HCT116 (cell line): ENCODE data around the gene A1CF. TPM values are rescaled to one million over a fixed set of nuclear protein-coding genes. Genes with fewer than 3 reads are reported as not detected.
A peak's percentile ranks its signal among the peaks of the same experiment; 100 is the strongest.

Experiments used
- ATAC-seq: fragments of 200-7000 bp; cut with Tn5 transposase; 2 replicates; pipeline ENCODE4 v1.9.1; 2020; ENCODE audit warnings: mild to moderate bottlenecking, moderate library complexity
- Bru-seq: library from RNA; stranded (reverse); fragments of 400-500 nt; gene quantifications from one replicate; lab custom pipeline; 2021; lab: Mats Ljungman, UMichigan
- BruChase-seq, 2 experiments: library from RNA; stranded (reverse); fragments of 400-500 nt; gene quantifications; one replicate each; lab custom pipeline; 2021; lab: Mats Ljungman, UMichigan
- BruUV-seq: library from RNA; stranded (reverse); fragments of 400-500 nt; replicated peaks from 2 replicates; lab custom pipeline; 2021; lab: Mats Ljungman, UMichigan
- CTCF ChIA-PET: fragments of 300-600 bp; sonication (Branson Sonifier 250); formaldehyde crosslinking; loops from one replicate; lab custom pipeline; 2021; ENCODE audit warnings: antibody characterized with exemption; lab: Charles Lee
- POLR2A ChIA-PET: fragments of 300-600, 350-600 bp; sonication (Branson Sonifier 250); formaldehyde crosslinking; loops from one replicate; lab custom pipeline; 2021; ENCODE audit warnings: antibody characterized with exemption; lab: Charles Lee
- RAD21 ChIA-PET, 2 experiments: fragments of 300-600 bp; sonication (Branson Sonifier 250); formaldehyde crosslinking; loops; one replicate each; lab custom pipeline; 2023; ENCODE audit warnings: low total read pairs in 2 of 2; ENCODE audit not compliant: uncharacterized antibody in 2 of 2, unreplicated experiment in 2 of 2, low non-redundant PET in 1 of 2; lab: Charles Lee
- DNase-seq: peaks from one replicate; pipeline ENCODE4 v3.0.0-alpha.2; 2010; ENCODE audit warnings: low read depth, low spot score
- H2AFZ ChIP-seq: fragments of 200-600 bp; shearing (Covaris generic), sonication (generic); 2 replicates; pipeline ENCODE4 v1.6.1; 2017; ENCODE audit warnings: low read depth, mixed run types, mixed read lengths, antibody characterized with exemption, low read length; ENCODE audit not compliant: poor library complexity, severe bottlenecking
- H3K27ac ChIP-seq: 2 replicates; pipeline ENCODE4 v1.5.1; 2012; ENCODE audit warnings: low read depth, low read length
- H3K27me3 ChIP-seq: fragments of 200-600 bp; sonication (generic); 2 replicates; pipeline ENCODE4 v1.6.1; 2016; ENCODE audit warnings: mixed run types, low read length, mixed read lengths; ENCODE audit not compliant: insufficient read depth
- H3K36me3 ChIP-seq, 2 experiments: fragments of 200-500 bp in 1 of 2; fragments of 200-600 bp in 1 of 2; sonication (Bioruptor generic) in 1 of 2; sonication (generic) in 1 of 2; 2 replicates each; pipeline versions ENCODE4 v1.5.1 to v1.6.1; 2014 to 2016; ENCODE audit warnings: low read length in 2 of 2, inconsistent platforms in 1 of 2, mixed read lengths in 1 of 2, mixed run types in 1 of 2; ENCODE audit not compliant: insufficient read depth in 2 of 2, control insufficient read depth in 1 of 2
- H3K4me1 ChIP-seq, 2 experiments: fragments of 200-600 bp in 1 of 2; sonication (generic) in 1 of 2; 2 replicates each; pipeline versions ENCODE4 v1.5.1 to v1.6.1; 2012 to 2017; ENCODE audit warnings: low read length in 2 of 2, inconsistent platforms in 1 of 2, mild to moderate bottlenecking in 1 of 2, mixed read lengths in 1 of 2, mixed run types in 1 of 2, moderate library complexity in 1 of 2; ENCODE audit not compliant: insufficient read depth in 2 of 2, control insufficient read depth in 1 of 2
- H3K4me2 ChIP-seq: fragments of 200-600 bp; sonication (generic); 2 replicates; pipeline ENCODE4 v1.6.1; 2017; ENCODE audit warnings: mixed run types, low read length, mixed read lengths
- H3K4me3 ChIP-seq, 2 experiments: fragments of 200-600 bp in 1 of 2; sonication (generic) in 1 of 2; replicated peaks in 1 of 2; 2 replicates each; pipeline ENCODE4 v1.5.1; 2011 to 2016; ENCODE audit warnings: low read length in 2 of 2, control low read depth in 1 of 2, low read depth in 1 of 2, mild to moderate bottlenecking in 1 of 2, mixed read lengths in 1 of 2, mixed run types in 1 of 2
- H3K79me2 ChIP-seq: fragments of 200-600 bp; sonication (generic); 2 replicates; pipeline ENCODE4 v1.6.1; 2017; ENCODE audit warnings: mild to moderate bottlenecking, mixed run types, low read length, moderate library complexity, mixed read lengths; ENCODE audit not compliant: insufficient read depth
- H3K9ac ChIP-seq: fragments of 200-600 bp; sonication (generic); 2 replicates; pipeline ENCODE4 v1.6.1; 2016; ENCODE audit warnings: low read length, mixed read lengths
- H3K9me2 ChIP-seq: fragments of 200-600 bp; sonication (generic), shearing (Covaris generic); 2 replicates; pipeline ENCODE4 v1.6.1; 2017; ENCODE audit warnings: mixed run types, mild to moderate bottlenecking, moderate library complexity; ENCODE audit not compliant: insufficient read depth
- H3K9me3 ChIP-seq, 2 experiments: fragments of 200-500 bp in 1 of 2; fragments of 200-600 bp in 1 of 2; sonication (Bioruptor generic) in 1 of 2; sonication (generic) in 1 of 2; 2 replicates each; pipeline ENCODE4 v1.6.1; 2014 to 2017; ENCODE audit warnings: low read length in 2 of 2, mixed read lengths in 2 of 2, inconsistent platforms in 1 of 2, low read depth in 1 of 2, mild to moderate bottlenecking in 1 of 2, mixed run types in 1 of 2, moderate library complexity in 1 of 2; ENCODE audit not compliant: control insufficient read depth in 1 of 2, insufficient read depth in 1 of 2
- H4K20me1 ChIP-seq: fragments of 200-600 bp; sonication (generic), shearing (Covaris generic); 2 replicates; pipeline ENCODE4 v1.6.1; 2017; ENCODE audit warnings: mixed run types, mild to moderate bottlenecking, moderate library complexity; ENCODE audit not compliant: insufficient read depth
- POLR2AphosphoS5 ChIP-seq: IDR thresholded peaks from 2 replicates; pipeline ENCODE4 v1.6.1; 2011; ENCODE audit warnings: mild to moderate bottlenecking, low read depth, low read length, moderate library complexity
- TCF7L2 ChIP-seq: IDR thresholded peaks from 2 replicates; pipeline ENCODE4 v1.7.0; 2011; ENCODE audit warnings: borderline replicate concordance, inconsistent platforms; ENCODE audit not compliant: insufficient read depth, insufficient read length; ENCODE audit errors: extremely low read depth
- intact Hi-C: fragments of 100-400 bp; cut with micrococcal nuclease; formaldehyde crosslinking; loops from 2 replicates; pipeline ENCODE4 v1.10.0; 2022
- long read RNA-seq: library from polyadenylated mRNA; unstranded; transcript quantifications from one replicate; pipeline ENCODE4 v2.0.0, GENCODE V29; 2021; ENCODE audit not compliant: unreplicated experiment
- polyA plus RNA-seq: library from polyadenylated mRNA; unstranded; fragments of >200 nt; gene quantifications from 2 replicates; pipeline ENCODE4 v1.2.1, GENCODE V29; 2012; ENCODE audit warnings: missing spikeins
- total RNA-seq: library from RNA; stranded (reverse); gene quantifications from one replicate; pipeline ENCODE4 v1.2.1, GENCODE V29; 2021; ENCODE audit not compliant: unreplicated experiment
- TF ChIP-seq, protein P1 (sequence below): IDR thresholded peaks from 2 replicates; pipeline ENCODE4 v1.6.1; 2012; ENCODE audit warnings: low read depth

The A1CF gene, protein sequence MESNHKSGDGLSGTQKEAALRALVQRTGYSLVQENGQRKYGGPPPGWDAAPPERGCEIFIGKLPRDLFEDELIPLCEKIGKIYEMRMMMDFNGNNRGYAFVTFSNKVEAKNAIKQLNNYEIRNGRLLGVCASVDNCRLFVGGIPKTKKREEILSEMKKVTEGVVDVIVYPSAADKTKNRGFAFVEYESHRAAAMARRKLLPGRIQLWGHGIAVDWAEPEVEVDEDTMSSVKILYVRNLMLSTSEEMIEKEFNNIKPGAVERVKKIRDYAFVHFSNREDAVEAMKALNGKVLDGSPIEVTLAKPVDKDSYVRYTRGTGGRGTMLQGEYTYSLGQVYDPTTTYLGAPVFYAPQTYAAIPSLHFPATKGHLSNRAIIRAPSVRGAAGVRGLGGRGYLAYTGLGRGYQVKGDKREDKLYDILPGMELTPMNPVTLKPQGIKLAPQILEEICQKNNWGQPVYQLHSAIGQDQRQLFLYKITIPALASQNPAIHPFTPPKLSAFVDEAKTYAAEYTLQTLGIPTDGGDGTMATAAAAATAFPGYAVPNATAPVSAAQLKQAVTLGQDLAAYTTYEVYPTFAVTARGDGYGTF
- 0.30 TPM for total RNA-seq
- 0.04 TPM in 1 of 2 replicates, not detected in the other for polyA plus RNA-seq
- percentile 1 among the genes with signal in this experiment for Bru-seq, nascent RNA
- BruChase-seq, experiment 1, labeled RNA remaining after a 6-hour chase = not detected
- BruChase-seq, experiment 2, labeled RNA remaining after a 2-hour chase = not detected
- long read RNA-seq = 0 reads

DNA sequence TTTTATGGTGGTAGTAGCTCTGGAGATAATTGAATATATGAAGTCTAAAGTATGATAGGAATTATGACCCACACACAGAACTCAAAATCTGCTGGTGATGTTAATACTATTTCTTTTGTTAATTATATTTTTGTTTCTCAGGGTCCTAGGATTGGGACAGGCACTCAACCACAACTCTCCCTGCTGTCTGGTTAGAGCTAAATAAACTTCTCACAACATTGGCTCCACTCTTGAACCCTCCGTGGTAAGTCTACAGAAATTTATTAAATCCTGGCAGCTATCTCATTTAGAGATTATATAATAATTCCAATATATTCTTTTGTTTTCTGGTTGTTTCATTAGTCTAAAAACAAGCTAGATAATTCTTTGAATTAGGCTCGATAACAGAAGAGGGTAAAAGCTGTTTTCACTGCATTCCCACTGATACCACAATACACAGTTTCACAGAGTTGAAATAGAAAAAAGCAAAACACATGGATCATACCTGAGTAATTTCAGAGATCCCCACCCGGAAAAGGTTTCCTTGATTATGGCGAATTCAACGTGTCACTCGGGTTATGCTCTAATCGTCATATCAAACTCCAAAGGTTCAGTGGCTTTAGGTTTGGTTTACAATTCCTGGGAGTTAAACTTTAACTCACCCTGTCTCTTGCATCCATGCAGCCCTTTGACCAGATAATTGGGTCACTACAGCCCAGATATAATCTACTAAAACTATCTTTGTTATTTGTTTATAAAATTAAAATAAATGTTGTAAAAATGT is at the start of gene A1CF:
Gene A1CF, minus strand, starts transcription at position 531 of the 763 bp plus-strand sequence. CDS start 25,687 bp downstream, outside the sequence.
- no peak within 1 kb of the TSS for H3K9ac ChIP-seq
- no peaks in the 10 kb centered on the region for H3K27me3 ChIP-seq
- no peak within 1 kb of the TSS for H3K4me3 ChIP-seq
- H3K4me2 ChIP-seq = no peak within 1 kb of the TSS
- H3K36me3 ChIP-seq = no peaks in the 10 kb centered on the region
- RAD21 ChIA-PET = no interaction called here
- no peak for ATAC-seq
- DNase-seq = no peak
- TF ChIP-seq, protein P1, sequence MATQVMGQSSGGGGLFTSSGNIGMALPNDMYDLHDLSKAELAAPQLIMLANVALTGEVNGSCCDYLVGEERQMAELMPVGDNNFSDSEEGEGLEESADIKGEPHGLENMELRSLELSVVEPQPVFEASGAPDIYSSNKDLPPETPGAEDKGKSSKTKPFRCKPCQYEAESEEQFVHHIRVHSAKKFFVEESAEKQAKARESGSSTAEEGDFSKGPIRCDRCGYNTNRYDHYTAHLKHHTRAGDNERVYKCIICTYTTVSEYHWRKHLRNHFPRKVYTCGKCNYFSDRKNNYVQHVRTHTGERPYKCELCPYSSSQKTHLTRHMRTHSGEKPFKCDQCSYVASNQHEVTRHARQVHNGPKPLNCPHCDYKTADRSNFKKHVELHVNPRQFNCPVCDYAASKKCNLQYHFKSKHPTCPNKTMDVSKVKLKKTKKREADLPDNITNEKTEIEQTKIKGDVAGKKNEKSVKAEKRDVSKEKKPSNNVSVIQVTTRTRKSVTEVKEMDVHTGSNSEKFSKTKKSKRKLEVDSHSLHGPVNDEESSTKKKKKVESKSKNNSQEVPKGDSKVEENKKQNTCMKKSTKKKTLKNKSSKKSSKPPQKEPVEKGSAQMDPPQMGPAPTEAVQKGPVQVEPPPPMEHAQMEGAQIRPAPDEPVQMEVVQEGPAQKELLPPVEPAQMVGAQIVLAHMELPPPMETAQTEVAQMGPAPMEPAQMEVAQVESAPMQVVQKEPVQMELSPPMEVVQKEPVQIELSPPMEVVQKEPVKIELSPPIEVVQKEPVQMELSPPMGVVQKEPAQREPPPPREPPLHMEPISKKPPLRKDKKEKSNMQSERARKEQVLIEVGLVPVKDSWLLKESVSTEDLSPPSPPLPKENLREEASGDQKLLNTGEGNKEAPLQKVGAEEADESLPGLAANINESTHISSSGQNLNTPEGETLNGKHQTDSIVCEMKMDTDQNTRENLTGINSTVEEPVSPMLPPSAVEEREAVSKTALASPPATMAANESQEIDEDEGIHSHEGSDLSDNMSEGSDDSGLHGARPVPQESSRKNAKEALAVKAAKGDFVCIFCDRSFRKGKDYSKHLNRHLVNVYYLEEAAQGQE = no peak
- TF ChIP-seq POLR2AphosphoS5 (no peak), TCF7L2 (no peak)
- H3K79me2 ChIP-seq = no peaks in the 10 kb centered on the region
- no peak within 1 kb of the TSS for H3K27ac ChIP-seq
- H3K4me1 ChIP-seq = no peaks in the 10 kb centered on the region
- H3K9me2 ChIP-seq = no peaks in the 10 kb centered on the region
- no TSS peak for BruUV-seq
- intact Hi-C loops = no loop called here
- no peaks in the 10 kb centered on the region for H3K9me3 ChIP-seq
- no peaks in the 10 kb centered on the region for H4K20me1 ChIP-seq
- POLR2A ChIA-PET = no interaction called here
- CTCF ChIA-PET = no interaction called here
- peak within 1 kb of the TSS; percentile 63 for H2AFZ ChIP-seq
